Measurements from ENCODE around the gene ADTRP. TPM values are rescaled to one million over a fixed set of nuclear protein-coding genes. Genes with fewer than 3 reads are reported as not detected.
A peak's percentile ranks its signal among the peaks of the same experiment; 100 is the strongest.
"Not testable (repeated sequence)": the region's sequence is repeated elsewhere in the genome, so short reads cannot be mapped to it uniquely, and the experiment has no call there.

The ADTRP gene
- total RNA-seq, 1 experiment from 2014 or later = 2.2 TPM

GRCh38 chr6:11700118-11700718, 78.4 kb downstream of the ADTRP start:
- peak; percentile 50 for DNase-seq (ENCODE audit: low read depth)

- no peak for DNase-seq (ENCODE audit: low read depth)
These were observed 79.0 kb downstream of the ADTRP start for GRCh38 chr6:11699576-11699975.

- DNase-seq (ENCODE audit: low read depth) = no peak
These were observed 85.9 kb downstream of the ADTRP start for GRCh38 chr6:11692451-11693376.

- DNase-seq (ENCODE audit: low read depth) = no peak
These were observed 88.8 kb downstream of the ADTRP start for GRCh38 chr6:11689847-11690246.

- DNase-seq (ENCODE audit: low read depth) = not testable (repeated sequence)
These were observed 89.2 kb downstream of the ADTRP start for GRCh38 chr6:11689400-11689799.

- DNase-seq (ENCODE audit: low read depth) = no peak
These were observed 90.2 kb downstream of the ADTRP start for GRCh38 chr6:11688425-11688709.

GRCh38 chr6:11685481-11686093, 93.0 kb downstream of the ADTRP start:
- peak; percentile 64 for DNase-seq (ENCODE audit: low read depth)

- DNase-seq (ENCODE audit: low read depth) = no peak
These were observed 93.6 kb downstream of the ADTRP start for GRCh38 chr6:11684901-11685480.

- no peak for DNase-seq (ENCODE audit: low read depth)
These were observed 94.7 kb downstream of the ADTRP start for GRCh38 chr6:11683871-11684270.

- peak; percentile 78 for DNase-seq (ENCODE audit: low read depth)
These were observed 96.0 kb downstream of the ADTRP start for GRCh38 chr6:11682561-11682975.

- no peak for DNase-seq (ENCODE audit: low read depth)
These were observed 96.8 kb downstream of the ADTRP start for GRCh38 chr6:11681770-11682169.

GRCh38 chr6:11681357-11681756, 97.2 kb downstream of the ADTRP start:
- no peak for DNase-seq (ENCODE audit: low read depth)

- DNase-seq (ENCODE audit: low read depth) = not testable (repeated sequence)
These were observed 98.1 kb downstream of the ADTRP start for GRCh38 chr6:11680479-11680878.

- no peak for DNase-seq (ENCODE audit: low read depth)
These were observed 99.5 kb downstream of the ADTRP start for GRCh38 chr6:11679099-11679498.

GRCh38 chr6:11675601-11676000, 103.0 kb downstream of the ADTRP start:
- no peak for DNase-seq (ENCODE audit: low read depth)

GRCh38 chr6:11672669-11673068, 105.9 kb downstream of the ADTRP start:
- no peak for DNase-seq (ENCODE audit: low read depth)

GRCh38 chr6:11672256-11672655, 106.3 kb downstream of the ADTRP start:
- DNase-seq (ENCODE audit: low read depth) = no peak

- DNase-seq (ENCODE audit: low read depth) = no peak
These were observed 108.9 kb downstream of the ADTRP start for GRCh38 chr6:11669696-11670095.

GRCh38 chr6:11668455-11668854, 110.1 kb downstream of the ADTRP start:
- no peak for DNase-seq (ENCODE audit: low read depth)

GRCh38 chr6:11667876-11668275, 110.7 kb downstream of the ADTRP start:
- DNase-seq (ENCODE audit: low read depth) = no peak

- DNase-seq (ENCODE audit: low read depth) = no peak
These were observed 112.8 kb downstream of the ADTRP start for GRCh38 chr6:11665604-11666326.

All from LHCN-M2 (cell line).